Measurements from ENCODE around the gene CREB5.

GRCh38 chr7:28793381-28794085 lies 381.2 kb downstream of the CREB5 start:
- TF ChIP-seq CTCF (IDR thresholded peaks at IDR 0.05): no peak
- TF ChIP-seq EP300 (IDR thresholded peaks at IDR 0.05): no peak
- no peak for TF ChIP-seq POLR2A (IDR thresholded peaks at IDR 0.05)
